HepG2 (cell line): ENCODE measurements around the gene SESN2. TPM values are rescaled to one million over a fixed set of nuclear protein-coding genes. Genes with fewer than 3 reads are reported as not detected.

Experiments
- NPAS2 ChIP-seq: sonication (generic); formaldehyde crosslinking; IDR thresholded peaks from 2 replicates; pipeline ENCODE4 v1.8.0; 2022; ENCODE audit warnings: mild to moderate bottlenecking, missing genetic modification reagents, borderline replicate concordance
- polyA plus RNA-seq, 8 experiments: library from polyadenylated mRNA; depleted of rRNA in 3 of 8; stranded (reverse) in 7 of 8; unstranded in 1 of 8; fragments of >200 nt; fragmentation: Illumina TruSeq in 4 of 8; extraction: Trizol in 4 of 8; gene quantifications; 2 replicates each; pipeline versions ENCODE4 v1.2.1 to v1.2.3, GENCODE V29; 2011 to 2016; ENCODE audit warnings: low read depth in 4 of 8, missing spikeins in 1 of 8, mixed read lengths in 1 of 8; ENCODE audit not compliant: insufficient read depth in 1 of 8
- total RNA-seq, 5 experiments: library from RNA; depleted of rRNA; stranded (reverse); fragments of >200 nt; fragmentation: Illumina TruSeq; extraction: Trizol; gene quantifications; 2 replicates each; pipeline ENCODE4 v1.2.3, GENCODE V29; 2016; ENCODE audit warnings: low read depth in 1 of 5
- TF ChIP-seq, protein P1 (sequence below), 2 experiments: fragments of 450-650 bp in 1 of 2; sonication (generic) in 1 of 2; formaldehyde crosslinking in 1 of 2; IDR thresholded peaks; 2 replicates each; pipeline versions ENCODE4 v1.6.1 to v1.8.0; 2016 to 2022; ENCODE audit warnings: antibody characterized with exemption in 1 of 2, mild to moderate bottlenecking in 1 of 2, missing genetic modification reagents in 1 of 2
- TF ChIP-seq, protein P2 (sequence below): sonication (generic); formaldehyde crosslinking; IDR thresholded peaks from 2 replicates; pipeline ENCODE4 v1.8.0; 2022; ENCODE audit warnings: missing genetic modification reagents, mild to moderate bottlenecking, inconsistent platforms, borderline replicate concordance

SESN2 gene
- total and polyA plus RNA-seq, 2 of the 13 experiments (the other 11 are each of a cell fraction or from before 2014, with no cell fraction given): 13.2 to 19.1 TPM

DNA sequence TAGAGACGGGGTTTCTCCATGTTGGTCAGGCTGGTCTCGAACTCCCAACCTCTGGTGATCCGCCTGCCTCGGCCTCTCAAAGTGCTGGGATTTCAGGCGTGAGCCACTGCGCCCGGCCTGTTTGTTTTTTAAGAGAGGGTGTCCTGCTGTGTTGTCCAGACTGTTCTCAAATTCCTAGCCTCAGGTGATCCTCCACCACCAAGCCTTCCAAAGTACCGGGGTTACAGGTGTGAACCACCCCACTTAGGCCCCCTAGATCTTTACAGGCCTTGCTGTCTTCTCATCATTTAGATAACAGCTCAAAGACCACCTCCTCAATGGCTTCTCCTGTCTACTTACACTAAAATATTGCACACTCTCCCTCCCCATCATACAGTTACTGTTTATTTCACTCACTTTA, 6.3 kb downstream of the SESN2 start (continued):
- TF ChIP-seq, protein P1, sequence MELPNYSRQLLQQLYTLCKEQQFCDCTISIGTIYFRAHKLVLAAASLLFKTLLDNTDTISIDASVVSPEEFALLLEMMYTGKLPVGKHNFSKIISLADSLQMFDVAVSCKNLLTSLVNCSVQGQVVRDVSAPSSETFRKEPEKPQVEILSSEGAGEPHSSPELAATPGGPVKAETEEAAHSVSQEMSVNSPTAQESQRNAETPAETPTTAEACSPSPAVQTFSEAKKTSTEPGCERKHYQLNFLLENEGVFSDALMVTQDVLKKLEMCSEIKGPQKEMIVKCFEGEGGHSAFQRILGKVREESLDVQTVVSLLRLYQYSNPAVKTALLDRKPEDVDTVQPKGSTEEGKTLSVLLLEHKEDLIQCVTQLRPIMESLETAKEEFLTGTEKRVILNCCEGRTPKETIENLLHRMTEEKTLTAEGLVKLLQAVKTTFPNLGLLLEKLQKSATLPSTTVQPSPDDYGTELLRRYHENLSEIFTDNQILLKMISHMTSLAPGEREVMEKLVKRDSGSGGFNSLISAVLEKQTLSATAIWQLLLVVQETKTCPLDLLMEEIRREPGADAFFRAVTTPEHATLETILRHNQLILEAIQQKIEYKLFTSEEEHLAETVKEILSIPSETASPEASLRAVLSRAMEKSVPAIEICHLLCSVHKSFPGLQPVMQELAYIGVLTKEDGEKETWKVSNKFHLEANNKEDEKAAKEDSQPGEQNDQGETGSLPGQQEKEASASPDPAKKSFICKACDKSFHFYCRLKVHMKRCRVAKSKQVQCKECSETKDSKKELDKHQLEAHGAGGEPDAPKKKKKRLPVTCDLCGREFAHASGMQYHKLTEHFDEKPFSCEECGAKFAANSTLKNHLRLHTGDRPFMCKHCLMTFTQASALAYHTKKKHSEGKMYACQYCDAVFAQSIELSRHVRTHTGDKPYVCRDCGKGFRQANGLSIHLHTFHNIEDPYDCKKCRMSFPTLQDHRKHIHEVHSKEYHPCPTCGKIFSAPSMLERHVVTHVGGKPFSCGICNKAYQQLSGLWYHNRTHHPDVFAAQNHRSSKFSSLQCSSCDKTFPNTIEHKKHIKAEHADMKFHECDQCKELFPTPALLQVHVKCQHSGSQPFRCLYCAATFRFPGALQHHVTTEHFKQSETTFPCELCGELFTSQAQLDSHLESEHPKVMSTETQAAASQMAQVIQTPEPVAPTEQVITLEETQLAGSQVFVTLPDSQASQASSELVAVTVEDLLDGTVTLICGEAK (IDR thresholded peaks at IDR 0.05): no peak
- TF ChIP-seq, protein P1 (CRISPR knock-in tag; IDR thresholded peaks at IDR 0.05): no peak
- TF ChIP-seq, protein P2, sequence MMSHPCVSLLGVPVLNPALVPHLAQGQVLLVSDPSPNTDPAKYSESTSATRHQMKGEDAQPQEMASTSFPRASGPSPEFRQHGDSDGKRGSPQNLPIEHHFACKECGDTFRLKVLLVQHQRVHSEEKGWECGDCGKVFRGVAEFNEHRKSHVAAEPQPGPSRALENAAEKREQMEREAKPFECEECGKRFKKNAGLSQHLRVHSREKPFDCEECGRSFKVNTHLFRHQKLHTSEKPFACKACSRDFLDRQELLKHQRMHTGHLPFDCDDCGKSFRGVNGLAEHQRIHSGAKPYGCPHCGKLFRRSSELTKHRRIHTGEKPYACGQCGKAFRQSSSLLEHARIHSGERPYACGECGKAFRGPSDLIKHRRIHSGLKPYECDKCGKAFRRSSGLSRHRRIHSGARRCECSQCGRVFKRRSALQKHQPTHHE: no peak
- no peak for TF ChIP-seq NPAS2 (CRISPR knock-in tag)
